ENCODE data around the gene MACROD2.

DNA sequence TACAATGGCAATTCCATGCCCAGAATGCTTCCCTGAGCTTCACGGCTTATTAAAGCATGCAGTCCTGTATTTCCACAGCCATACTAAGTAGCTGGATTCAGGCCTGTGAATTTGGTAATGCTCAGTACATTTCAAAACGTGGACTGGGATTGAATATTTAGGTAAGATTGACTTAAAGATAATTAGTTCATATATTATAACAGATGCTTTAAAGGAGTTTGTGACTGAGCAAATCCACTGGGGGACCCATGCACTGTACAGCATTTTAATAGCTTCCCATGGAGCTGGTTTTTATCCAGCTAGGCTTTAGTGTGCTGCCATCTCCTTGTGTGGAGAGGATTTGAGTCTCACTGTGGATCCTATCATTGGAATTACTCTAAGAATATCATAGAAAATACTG lies 763.0 kb downstream of the MACROD2 start:
- no peak for TF ChIP-seq POLR2AphosphoS5 (IDR thresholded peaks at IDR 0.05)
- TF ChIP-seq EP300 (IDR thresholded peaks at IDR 0.05) = no peak
- TF ChIP-seq, protein P1, sequence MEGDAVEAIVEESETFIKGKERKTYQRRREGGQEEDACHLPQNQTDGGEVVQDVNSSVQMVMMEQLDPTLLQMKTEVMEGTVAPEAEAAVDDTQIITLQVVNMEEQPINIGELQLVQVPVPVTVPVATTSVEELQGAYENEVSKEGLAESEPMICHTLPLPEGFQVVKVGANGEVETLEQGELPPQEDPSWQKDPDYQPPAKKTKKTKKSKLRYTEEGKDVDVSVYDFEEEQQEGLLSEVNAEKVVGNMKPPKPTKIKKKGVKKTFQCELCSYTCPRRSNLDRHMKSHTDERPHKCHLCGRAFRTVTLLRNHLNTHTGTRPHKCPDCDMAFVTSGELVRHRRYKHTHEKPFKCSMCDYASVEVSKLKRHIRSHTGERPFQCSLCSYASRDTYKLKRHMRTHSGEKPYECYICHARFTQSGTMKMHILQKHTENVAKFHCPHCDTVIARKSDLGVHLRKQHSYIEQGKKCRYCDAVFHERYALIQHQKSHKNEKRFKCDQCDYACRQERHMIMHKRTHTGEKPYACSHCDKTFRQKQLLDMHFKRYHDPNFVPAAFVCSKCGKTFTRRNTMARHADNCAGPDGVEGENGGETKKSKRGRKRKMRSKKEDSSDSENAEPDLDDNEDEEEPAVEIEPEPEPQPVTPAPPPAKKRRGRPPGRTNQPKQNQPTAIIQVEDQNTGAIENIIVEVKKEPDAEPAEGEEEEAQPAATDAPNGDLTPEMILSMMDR (IDR thresholded peaks at IDR 0.05) = no peak
